SK-N-SH (cell line): ENCODE measurements around the gene S100A2.

Experiments
- POLR2AphosphoS5 ChIP-seq: IDR thresholded peaks from 2 replicates; pipeline ENCODE4 v1.6.1; 2012; ENCODE audit warnings: low read depth, low read length
- TF ChIP-seq, protein P1 (sequence below): fragments of 200-600 bp; sonication (generic); IDR thresholded peaks from 2 replicates; pipeline ENCODE4 v1.6.1; 2017; ENCODE audit warnings: antibody characterized with exemption, mild to moderate bottlenecking, moderate library complexity

- TF ChIP-seq, protein P1, sequence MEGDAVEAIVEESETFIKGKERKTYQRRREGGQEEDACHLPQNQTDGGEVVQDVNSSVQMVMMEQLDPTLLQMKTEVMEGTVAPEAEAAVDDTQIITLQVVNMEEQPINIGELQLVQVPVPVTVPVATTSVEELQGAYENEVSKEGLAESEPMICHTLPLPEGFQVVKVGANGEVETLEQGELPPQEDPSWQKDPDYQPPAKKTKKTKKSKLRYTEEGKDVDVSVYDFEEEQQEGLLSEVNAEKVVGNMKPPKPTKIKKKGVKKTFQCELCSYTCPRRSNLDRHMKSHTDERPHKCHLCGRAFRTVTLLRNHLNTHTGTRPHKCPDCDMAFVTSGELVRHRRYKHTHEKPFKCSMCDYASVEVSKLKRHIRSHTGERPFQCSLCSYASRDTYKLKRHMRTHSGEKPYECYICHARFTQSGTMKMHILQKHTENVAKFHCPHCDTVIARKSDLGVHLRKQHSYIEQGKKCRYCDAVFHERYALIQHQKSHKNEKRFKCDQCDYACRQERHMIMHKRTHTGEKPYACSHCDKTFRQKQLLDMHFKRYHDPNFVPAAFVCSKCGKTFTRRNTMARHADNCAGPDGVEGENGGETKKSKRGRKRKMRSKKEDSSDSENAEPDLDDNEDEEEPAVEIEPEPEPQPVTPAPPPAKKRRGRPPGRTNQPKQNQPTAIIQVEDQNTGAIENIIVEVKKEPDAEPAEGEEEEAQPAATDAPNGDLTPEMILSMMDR, result no peak
- no peak for TF ChIP-seq POLR2AphosphoS5
These were observed 4.7 kb downstream of the S100A2 start for GRCh38 chr1:153560771-153561465.
